ENCODE data around the gene HES5.
"Not testable (repeated sequence)": the region's sequence is repeated elsewhere in the genome, so short reads cannot be mapped to it uniquely, and the experiment has no call there.

DNA sequence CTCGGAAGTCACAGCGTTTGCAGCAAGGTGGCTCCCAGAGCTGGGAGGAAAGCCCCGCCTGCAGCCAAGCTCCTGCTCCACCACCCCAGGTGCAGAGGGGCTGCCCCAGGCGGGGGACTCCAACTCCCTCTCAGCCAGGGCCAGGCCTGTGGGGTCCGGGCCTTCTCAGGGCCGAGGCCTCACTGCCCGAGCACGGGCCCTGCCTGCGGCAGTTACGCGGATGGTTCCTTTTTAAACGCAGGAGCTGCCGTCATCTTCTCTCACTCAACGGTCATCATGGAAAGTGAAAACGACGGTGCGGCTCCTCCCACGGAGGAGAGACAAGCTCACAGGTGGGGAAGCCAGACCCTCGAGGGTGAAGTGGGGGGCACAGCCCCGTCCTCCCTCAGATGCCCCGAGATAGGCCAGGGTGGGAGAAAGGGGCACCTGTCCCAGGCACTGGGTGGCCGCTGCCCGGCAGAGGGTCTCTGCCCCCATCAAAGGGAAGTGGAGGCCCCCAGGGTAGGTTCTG is 47.6 kb upstream of the HES5 start:
- not testable (repeated sequence) for TF ChIP-seq YY1 (IDR thresholded peaks at IDR 0.05; ENCODE audit: insufficient read depth, insufficient read length); SUZ12 (IDR thresholded peaks at IDR 0.05; ENCODE audit: extremely low read depth, insufficient read depth, insufficient read length); ZNF274 (IDR thresholded peaks at IDR 0.05; ENCODE audit: low read depth, low read length)

Measured in NT2/D1 (cell line).